WTC11 (cell line): ENCODE results near the gene CGB3. TPM values are rescaled to one million over a fixed set of nuclear protein-coding genes. Genes with fewer than 3 reads are reported as not detected.

Source experiments
- ATAC-seq: fragments of 200-7000 bp; cut with Tn5 transposase; 2 replicates; pipeline ENCODE4 v1.10.0; 2021; ENCODE audit warnings: mild to moderate bottlenecking, moderate library complexity
- CTCF ChIA-PET: fragments of 300-600 bp; sonication (Branson Sonifier 250); formaldehyde crosslinking; loops from one replicate; lab custom pipeline; 2021; ENCODE audit warnings: antibody characterized with exemption; lab: Charles Lee
- POLR2A ChIA-PET: fragments of 350-600 bp; sonication (Branson Sonifier 250); formaldehyde crosslinking; loops from one replicate; lab custom pipeline; 2021; ENCODE audit warnings: antibody characterized with exemption; lab: Charles Lee
- DNase-seq: peaks from one replicate; pipeline ENCODE4 v3.0.0; 2021; ENCODE audit warnings: low spot score
- H3K27ac Mint-ChIP-seq: 2 replicates; pipeline ENCODE4 v1.8.0; 2021; ENCODE audit warnings: mixed read lengths
- H3K27me3 Mint-ChIP-seq: 2 replicates; pipeline ENCODE4 v1.8.0; 2021; ENCODE audit warnings: low read depth, mild to moderate bottlenecking, moderate library complexity, mixed read lengths
- H3K36me3 Mint-ChIP-seq: 2 replicates; pipeline ENCODE4 v1.8.0; 2021; ENCODE audit warnings: mixed read lengths
- H3K4me1 Mint-ChIP-seq: 2 replicates; pipeline ENCODE4 v1.8.0; 2022; ENCODE audit warnings: mixed read lengths
- H3K4me3 Mint-ChIP-seq: 2 replicates; pipeline ENCODE4 v1.8.0; 2021; ENCODE audit warnings: mild to moderate bottlenecking, moderate library complexity, mixed read lengths
- H3K9me3 Mint-ChIP-seq: 2 replicates; pipeline ENCODE4 v1.8.0; 2021; ENCODE audit warnings: mixed read lengths
- CBFB ChIP-seq: sonication (generic); formaldehyde crosslinking; IDR thresholded peaks from 2 replicates; pipeline ENCODE4 v1.8.1; 2022; ENCODE audit warnings: mild to moderate bottlenecking, low read depth, missing genetic modification reagents
- GABPB1 ChIP-seq: sonication (generic); formaldehyde crosslinking; IDR thresholded peaks from 2 replicates; pipeline ENCODE4 v1.8.1; 2023; ENCODE audit warnings: mild to moderate bottlenecking, missing genetic modification reagents
- JUN ChIP-seq: sonication (generic); formaldehyde crosslinking; IDR thresholded peaks from 2 replicates; pipeline ENCODE4 v1.8.0; 2023; ENCODE audit warnings: mild to moderate bottlenecking, missing genetic modification reagents
- MXD4 ChIP-seq: fragments of 250-450 bp; sonication (Bioruptor Pico); IDR thresholded peaks from 2 replicates; pipeline ENCODE4 v1.8.0; 2021; ENCODE audit warnings: mild to moderate bottlenecking, moderate library complexity, borderline replicate concordance
- NR1H2 ChIP-seq: sonication (generic); formaldehyde crosslinking; IDR thresholded peaks from 2 replicates; pipeline ENCODE4 v1.9.0; 2021; ENCODE audit warnings: mild to moderate bottlenecking, moderate library complexity, missing genetic modification reagents
- NR2C2 ChIP-seq: sonication (generic); formaldehyde crosslinking; IDR thresholded peaks from 2 replicates; pipeline ENCODE4 v1.8.0; 2022; ENCODE audit warnings: mild to moderate bottlenecking, missing genetic modification reagents
- SMAD4 ChIP-seq: sonication (generic); formaldehyde crosslinking; IDR thresholded peaks from 2 replicates; pipeline ENCODE4 v1.8.0; 2022; ENCODE audit warnings: mild to moderate bottlenecking, missing genetic modification reagents
- TCF7 ChIP-seq: sonication (generic); formaldehyde crosslinking; IDR thresholded peaks from 2 replicates; pipeline ENCODE4 v1.8.0; 2022; ENCODE audit warnings: mild to moderate bottlenecking, low read depth, missing genetic modification reagents, moderate library complexity
- ZNF232 ChIP-seq: sonication (generic); formaldehyde crosslinking; IDR thresholded peaks from 2 replicates; pipeline ENCODE4 v1.8.0; 2022; ENCODE audit warnings: mild to moderate bottlenecking, missing genetic modification reagents
- ZNF416 ChIP-seq: fragments of 250-450 bp; sonication (Bioruptor Pico); IDR thresholded peaks from 2 replicates; pipeline ENCODE4 v1.9.0; 2021; ENCODE audit warnings: mild to moderate bottlenecking, inconsistent platforms
- total RNA-seq: library from RNA; stranded (reverse); gene quantifications from 3 replicates; pipeline ENCODE4 v1.2.3, GENCODE V29; 2021
- TF ChIP-seq, protein P1 (sequence below): sonication (generic); formaldehyde crosslinking; IDR thresholded peaks from 2 replicates; pipeline ENCODE4 v1.8.0; 2022; ENCODE audit warnings: mild to moderate bottlenecking, missing genetic modification reagents
- TF ChIP-seq, protein P2 (sequence below): sonication (generic); formaldehyde crosslinking; IDR thresholded peaks from 2 replicates; pipeline ENCODE4 v1.8.1; 2023; ENCODE audit warnings: mild to moderate bottlenecking, moderate library complexity, missing genetic modification reagents
- TF ChIP-seq, protein P3 (sequence below): sonication (generic); formaldehyde crosslinking; IDR thresholded peaks from 2 replicates; pipeline ENCODE4 v1.8.0; 2023; ENCODE audit warnings: mild to moderate bottlenecking, missing genetic modification reagents
- TF ChIP-seq, protein P4 (sequence below): sonication (generic); formaldehyde crosslinking; IDR thresholded peaks from 2 replicates; pipeline ENCODE4 v1.8.1; 2022; ENCODE audit warnings: mild to moderate bottlenecking, moderate library complexity, missing genetic modification reagents
- TF ChIP-seq, protein P5 (sequence below): sonication (generic); formaldehyde crosslinking; IDR thresholded peaks from 2 replicates; pipeline ENCODE4 v1.8.1; 2022; ENCODE audit warnings: missing genetic modification reagents, borderline replicate concordance
- TF ChIP-seq, protein P6 (sequence below): sonication (generic); formaldehyde crosslinking; IDR thresholded peaks from 2 replicates; pipeline ENCODE4 v1.8.1; 2023; ENCODE audit warnings: mild to moderate bottlenecking, missing genetic modification reagents, moderate library complexity
- TF ChIP-seq, protein P7 (sequence below): fragments of 250-450 bp; sonication (Bioruptor Pico); IDR thresholded peaks from 2 replicates; pipeline ENCODE4 v1.8.0; 2021; ENCODE audit warnings: mild to moderate bottlenecking

CGB3 gene
- total RNA-seq, 1 experiment from 2014 or later: not detected

DNA sequence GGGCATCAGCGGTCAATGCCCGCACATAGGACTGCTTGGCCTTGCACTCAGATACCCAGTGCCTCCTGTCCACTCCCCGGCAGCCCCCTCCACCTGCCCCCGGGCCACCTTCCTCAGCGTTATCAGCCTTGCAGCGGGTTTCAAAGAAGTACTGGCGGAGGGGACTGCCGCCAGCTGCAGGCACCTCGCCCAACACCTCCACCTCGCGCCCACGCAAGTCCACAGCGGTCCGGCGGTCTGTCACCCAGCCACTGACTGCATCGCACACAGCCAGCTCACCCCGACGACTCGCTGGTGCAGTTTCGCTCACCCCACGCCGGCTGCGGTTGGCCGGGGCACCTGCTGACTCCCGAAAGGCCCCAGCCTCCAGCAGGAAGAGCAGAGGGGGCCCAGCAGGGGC is 37.3 kb upstream of the CGB3 start (continued):
- TF ChIP-seq, protein P1, sequence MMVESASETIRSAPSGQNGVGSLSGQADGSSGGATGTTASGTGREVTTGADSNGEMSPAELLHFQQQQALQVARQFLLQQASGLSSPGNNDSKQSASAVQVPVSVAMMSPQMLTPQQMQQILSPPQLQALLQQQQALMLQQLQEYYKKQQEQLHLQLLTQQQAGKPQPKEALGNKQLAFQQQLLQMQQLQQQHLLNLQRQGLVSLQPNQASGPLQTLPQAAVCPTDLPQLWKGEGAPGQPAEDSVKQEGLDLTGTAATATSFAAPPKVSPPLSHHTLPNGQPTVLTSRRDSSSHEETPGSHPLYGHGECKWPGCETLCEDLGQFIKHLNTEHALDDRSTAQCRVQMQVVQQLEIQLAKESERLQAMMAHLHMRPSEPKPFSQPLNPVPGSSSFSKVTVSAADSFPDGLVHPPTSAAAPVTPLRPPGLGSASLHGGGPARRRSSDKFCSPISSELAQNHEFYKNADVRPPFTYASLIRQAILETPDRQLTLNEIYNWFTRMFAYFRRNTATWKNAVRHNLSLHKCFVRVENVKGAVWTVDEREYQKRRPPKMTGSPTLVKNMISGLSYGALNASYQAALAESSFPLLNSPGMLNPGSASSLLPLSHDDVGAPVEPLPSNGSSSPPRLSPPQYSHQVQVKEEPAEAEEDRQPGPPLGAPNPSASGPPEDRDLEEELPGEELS: no peak
- TF ChIP-seq, protein P2, sequence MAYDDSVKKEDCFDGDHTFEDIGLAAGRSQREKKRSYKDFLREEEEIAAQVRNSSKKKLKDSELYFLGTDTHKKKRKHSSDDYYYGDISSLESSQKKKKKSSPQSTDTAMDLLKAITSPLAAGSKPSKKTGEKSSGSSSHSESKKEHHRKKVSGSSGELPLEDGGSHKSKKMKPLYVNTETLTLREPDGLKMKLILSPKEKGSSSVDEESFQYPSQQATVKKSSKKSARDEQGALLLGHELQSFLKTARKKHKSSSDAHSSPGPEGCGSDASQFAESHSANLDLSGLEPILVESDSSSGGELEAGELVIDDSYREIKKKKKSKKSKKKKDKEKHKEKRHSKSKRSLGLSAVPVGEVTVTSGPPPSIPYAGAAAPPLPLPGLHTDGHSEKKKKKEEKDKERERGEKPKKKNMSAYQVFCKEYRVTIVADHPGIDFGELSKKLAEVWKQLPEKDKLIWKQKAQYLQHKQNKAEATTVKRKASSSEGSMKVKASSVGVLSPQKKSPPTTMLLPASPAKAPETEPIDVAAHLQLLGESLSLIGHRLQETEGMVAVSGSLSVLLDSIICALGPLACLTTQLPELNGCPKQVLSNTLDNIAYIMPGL: no peak
- TF ChIP-seq, protein P3, sequence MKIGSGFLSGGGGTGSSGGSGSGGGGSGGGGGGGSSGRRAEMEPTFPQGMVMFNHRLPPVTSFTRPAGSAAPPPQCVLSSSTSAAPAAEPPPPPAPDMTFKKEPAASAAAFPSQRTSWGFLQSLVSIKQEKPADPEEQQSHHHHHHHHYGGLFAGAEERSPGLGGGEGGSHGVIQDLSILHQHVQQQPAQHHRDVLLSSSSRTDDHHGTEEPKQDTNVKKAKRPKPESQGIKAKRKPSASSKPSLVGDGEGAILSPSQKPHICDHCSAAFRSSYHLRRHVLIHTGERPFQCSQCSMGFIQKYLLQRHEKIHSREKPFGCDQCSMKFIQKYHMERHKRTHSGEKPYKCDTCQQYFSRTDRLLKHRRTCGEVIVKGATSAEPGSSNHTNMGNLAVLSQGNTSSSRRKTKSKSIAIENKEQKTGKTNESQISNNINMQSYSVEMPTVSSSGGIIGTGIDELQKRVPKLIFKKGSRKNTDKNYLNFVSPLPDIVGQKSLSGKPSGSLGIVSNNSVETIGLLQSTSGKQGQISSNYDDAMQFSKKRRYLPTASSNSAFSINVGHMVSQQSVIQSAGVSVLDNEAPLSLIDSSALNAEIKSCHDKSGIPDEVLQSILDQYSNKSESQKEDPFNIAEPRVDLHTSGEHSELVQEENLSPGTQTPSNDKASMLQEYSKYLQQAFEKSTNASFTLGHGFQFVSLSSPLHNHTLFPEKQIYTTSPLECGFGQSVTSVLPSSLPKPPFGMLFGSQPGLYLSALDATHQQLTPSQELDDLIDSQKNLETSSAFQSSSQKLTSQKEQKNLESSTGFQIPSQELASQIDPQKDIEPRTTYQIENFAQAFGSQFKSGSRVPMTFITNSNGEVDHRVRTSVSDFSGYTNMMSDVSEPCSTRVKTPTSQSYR (CRISPR knock-in tag): no peak
- TF ChIP-seq, all 79 proteins: peak for 0

DNA sequence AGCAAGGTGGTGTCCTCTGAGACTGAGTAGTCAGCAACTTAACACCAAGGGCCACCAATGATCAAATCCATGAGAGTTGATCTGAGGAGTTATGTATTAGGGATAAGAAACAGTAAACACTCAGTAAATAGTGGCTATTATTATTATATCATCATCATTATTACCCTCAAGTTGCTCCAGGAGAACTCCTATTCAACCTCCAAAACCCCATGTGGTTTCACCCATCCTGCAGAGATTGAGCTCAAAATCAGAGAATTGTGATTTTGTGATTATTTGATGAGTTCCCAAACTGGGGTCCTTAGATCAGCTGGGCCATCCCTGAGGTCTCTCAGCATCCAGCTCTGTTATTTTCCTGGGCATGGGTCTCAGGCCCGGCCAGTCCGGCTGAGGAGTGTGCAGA is 36.9 kb upstream of the CGB3 start:
- Mint-ChIP-seq H3K27me3 (peaks cover 79% of the 10 kb centered on the region), H3K36me3 (no peaks in the 10 kb centered on the region), H3K9me3 (no peaks in the 10 kb centered on the region)
- ATAC-seq: no peak
- POLR2A ChIA-PET: no interaction called here
- TF ChIP-seq, protein P4, sequence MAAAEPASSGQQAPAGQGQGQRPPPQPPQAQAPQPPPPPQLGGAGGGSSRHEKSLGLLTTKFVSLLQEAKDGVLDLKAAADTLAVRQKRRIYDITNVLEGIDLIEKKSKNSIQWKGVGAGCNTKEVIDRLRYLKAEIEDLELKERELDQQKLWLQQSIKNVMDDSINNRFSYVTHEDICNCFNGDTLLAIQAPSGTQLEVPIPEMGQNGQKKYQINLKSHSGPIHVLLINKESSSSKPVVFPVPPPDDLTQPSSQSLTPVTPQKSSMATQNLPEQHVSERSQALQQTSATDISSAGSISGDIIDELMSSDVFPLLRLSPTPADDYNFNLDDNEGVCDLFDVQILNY (CRISPR knock-in tag): no peak
- no peak for TF ChIP-seq TCF7 (CRISPR knock-in tag)
- no peak for TF ChIP-seq MXD4
- no peak for TF ChIP-seq ZNF232 (CRISPR knock-in tag)
- TF ChIP-seq ZNF416 (CRISPR knock-in tag): no peak
- no peak for TF ChIP-seq CBFB (CRISPR knock-in tag)
- TF ChIP-seq GABPB1 (CRISPR knock-in tag): no peak
- TF ChIP-seq, protein P5, sequence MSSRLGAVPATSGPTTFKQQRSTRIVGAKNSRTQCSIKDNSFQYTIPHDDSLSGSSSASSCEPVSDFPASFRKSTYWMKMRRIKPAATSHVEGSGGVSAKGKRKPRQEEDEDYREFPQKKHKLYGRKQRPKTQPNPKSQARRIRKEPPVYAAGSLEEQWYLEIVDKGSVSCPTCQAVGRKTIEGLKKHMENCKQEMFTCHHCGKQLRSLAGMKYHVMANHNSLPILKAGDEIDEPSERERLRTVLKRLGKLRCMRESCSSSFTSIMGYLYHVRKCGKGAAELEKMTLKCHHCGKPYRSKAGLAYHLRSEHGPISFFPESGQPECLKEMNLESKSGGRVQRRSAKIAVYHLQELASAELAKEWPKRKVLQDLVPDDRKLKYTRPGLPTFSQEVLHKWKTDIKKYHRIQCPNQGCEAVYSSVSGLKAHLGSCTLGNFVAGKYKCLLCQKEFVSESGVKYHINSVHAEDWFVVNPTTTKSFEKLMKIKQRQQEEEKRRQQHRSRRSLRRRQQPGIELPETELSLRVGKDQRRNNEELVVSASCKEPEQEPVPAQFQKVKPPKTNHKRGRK (CRISPR knock-in tag): no peak
- TF ChIP-seq, protein P1: no peak
- TF ChIP-seq, all 79 proteins: peak for 0
- no peak overlapping the region for H3K27ac Mint-ChIP-seq
- H3K4me1 Mint-ChIP-seq: peaks cover 32% of the 10 kb centered on the region
- no peak overlapping the region for H3K4me3 Mint-ChIP-seq
- CTCF ChIA-PET: interaction anchor here (0.8 to 0.9 kb wide), 3 partner anchors 13 to 61 kb away, joined by 3 read pairs; a partner anchor contains a TSS
- DNase-seq: no peak

DNA sequence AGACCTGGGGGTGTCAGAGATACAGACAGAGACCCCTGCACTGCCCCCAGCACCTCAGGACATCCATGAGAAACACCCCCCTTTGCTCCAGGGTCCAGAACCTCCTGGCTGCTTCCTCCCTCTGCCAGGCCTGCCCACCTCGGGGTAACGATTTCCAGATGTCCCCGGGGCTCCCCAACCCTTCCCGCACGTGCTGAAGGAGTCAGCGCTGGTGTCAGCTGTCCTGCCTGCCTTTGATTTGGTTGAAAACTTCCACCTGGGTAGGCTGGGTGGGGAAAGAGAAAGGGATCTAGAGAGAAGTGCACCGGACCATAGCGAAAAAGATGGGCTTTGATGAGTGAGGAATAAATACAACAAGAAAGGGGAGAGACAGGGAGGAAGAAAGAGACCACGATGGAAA is 34.9 kb upstream of the CGB3 start:
- ChIA-PET POLR2A (no interaction called here), CTCF (interaction anchor here (1.2 to 1.9 kb wide), 3 partner anchors 27 to 155 kb away, joined by 3 to 23 read pairs (median 3); partner anchors contain the start of genes CGB2, GYS1 and RUVBL2)
- TF ChIP-seq NR2C2 (CRISPR knock-in tag): no peak
- no peak for TF ChIP-seq JUN (CRISPR knock-in tag)
- TF ChIP-seq, protein P6, sequence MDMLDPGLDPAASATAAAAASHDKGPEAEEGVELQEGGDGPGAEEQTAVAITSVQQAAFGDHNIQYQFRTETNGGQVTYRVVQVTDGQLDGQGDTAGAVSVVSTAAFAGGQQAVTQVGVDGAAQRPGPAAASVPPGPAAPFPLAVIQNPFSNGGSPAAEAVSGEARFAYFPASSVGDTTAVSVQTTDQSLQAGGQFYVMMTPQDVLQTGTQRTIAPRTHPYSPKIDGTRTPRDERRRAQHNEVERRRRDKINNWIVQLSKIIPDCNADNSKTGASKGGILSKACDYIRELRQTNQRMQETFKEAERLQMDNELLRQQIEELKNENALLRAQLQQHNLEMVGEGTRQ: no peak
- TF ChIP-seq, protein P7, sequence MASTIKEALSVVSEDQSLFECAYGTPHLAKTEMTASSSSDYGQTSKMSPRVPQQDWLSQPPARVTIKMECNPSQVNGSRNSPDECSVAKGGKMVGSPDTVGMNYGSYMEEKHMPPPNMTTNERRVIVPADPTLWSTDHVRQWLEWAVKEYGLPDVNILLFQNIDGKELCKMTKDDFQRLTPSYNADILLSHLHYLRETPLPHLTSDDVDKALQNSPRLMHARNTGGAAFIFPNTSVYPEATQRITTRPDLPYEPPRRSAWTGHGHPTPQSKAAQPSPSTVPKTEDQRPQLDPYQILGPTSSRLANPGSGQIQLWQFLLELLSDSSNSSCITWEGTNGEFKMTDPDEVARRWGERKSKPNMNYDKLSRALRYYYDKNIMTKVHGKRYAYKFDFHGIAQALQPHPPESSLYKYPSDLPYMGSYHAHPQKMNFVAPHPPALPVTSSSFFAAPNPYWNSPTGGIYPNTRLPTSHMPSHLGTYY (CRISPR knock-in tag): no peak
- TF ChIP-seq ZNF416 (CRISPR knock-in tag): no peak
- no peak for TF ChIP-seq NR1H2
- no peak for TF ChIP-seq SMAD4 (CRISPR knock-in tag)

More for the DNA sequence above, 34.9 kb upstream of the CGB3 start:
- DNase-seq: no peak
- ATAC-seq: no peak
- Mint-ChIP-seq H3K9me3 (no peaks in the 10 kb centered on the region), H3K27ac (no peak overlapping the region), H3K4me3 (no peak overlapping the region), H3K27me3 (peaks cover 83% of the 10 kb centered on the region), H3K4me1 (peaks cover 23% of the 10 kb centered on the region), H3K36me3 (no peaks in the 10 kb centered on the region)
